GM12891 (cell line): ENCODE results near the gene FAM20C. TPM values are rescaled to one million over a fixed set of nuclear protein-coding genes. Genes with fewer than 3 reads are reported as not detected.

Experiments
- DNase-seq: peaks from one replicate; pipeline ENCODE4 v3.0.0; 2011; ENCODE audit warnings: low spot score; ENCODE audit not compliant: insufficient read length
- FAIRE-seq: peaks from 2 replicates; lab custom pipeline; 2011; peaks lifted over from hg19 to GRCh38; lab: Jason Lieb, UNC
- PAX5 ChIP-seq: IDR thresholded peaks from 2 replicates; pipeline ENCODE4 v1.6.1; 2011; ENCODE audit warnings: low read length, moderate library complexity, mild to moderate bottlenecking; ENCODE audit not compliant: insufficient read depth, severe bottlenecking
- POLR2A ChIP-seq: IDR thresholded peaks from 2 replicates; pipeline ENCODE4 v1.6.1; 2011; ENCODE audit warnings: low read depth, low read length, control low read depth
- POLR2AphosphoS5 ChIP-seq: IDR thresholded peaks from 2 replicates; pipeline ENCODE4 v1.6.1; 2011; ENCODE audit warnings: low read depth, low read length, control low read depth
- POU2F2 ChIP-seq: IDR thresholded peaks from 2 replicates; pipeline ENCODE4 v1.6.1; 2011; ENCODE audit warnings: low read depth, mild to moderate bottlenecking, control low read depth, low read length, moderate library complexity
- SPI1 ChIP-seq: IDR thresholded peaks from 2 replicates; pipeline ENCODE4 v1.6.1; 2011; ENCODE audit warnings: low read depth, low read length, control low read depth
- TAF1 ChIP-seq: IDR thresholded peaks from 2 replicates; pipeline ENCODE4 v1.6.1; 2011; ENCODE audit warnings: low read depth, low read length, control low read depth
- polyA plus RNA-seq: library from polyadenylated mRNA; unstranded; fragments of >200 nt; gene quantifications from one replicate; pipeline ENCODE4 v1.2.1, GENCODE V29; 2012; ENCODE audit warnings: low read depth, missing spikeins, inconsistent platforms; ENCODE audit not compliant: missing spikeins

Gene FAM20C
- polyA plus RNA-seq: not detected

DNA sequence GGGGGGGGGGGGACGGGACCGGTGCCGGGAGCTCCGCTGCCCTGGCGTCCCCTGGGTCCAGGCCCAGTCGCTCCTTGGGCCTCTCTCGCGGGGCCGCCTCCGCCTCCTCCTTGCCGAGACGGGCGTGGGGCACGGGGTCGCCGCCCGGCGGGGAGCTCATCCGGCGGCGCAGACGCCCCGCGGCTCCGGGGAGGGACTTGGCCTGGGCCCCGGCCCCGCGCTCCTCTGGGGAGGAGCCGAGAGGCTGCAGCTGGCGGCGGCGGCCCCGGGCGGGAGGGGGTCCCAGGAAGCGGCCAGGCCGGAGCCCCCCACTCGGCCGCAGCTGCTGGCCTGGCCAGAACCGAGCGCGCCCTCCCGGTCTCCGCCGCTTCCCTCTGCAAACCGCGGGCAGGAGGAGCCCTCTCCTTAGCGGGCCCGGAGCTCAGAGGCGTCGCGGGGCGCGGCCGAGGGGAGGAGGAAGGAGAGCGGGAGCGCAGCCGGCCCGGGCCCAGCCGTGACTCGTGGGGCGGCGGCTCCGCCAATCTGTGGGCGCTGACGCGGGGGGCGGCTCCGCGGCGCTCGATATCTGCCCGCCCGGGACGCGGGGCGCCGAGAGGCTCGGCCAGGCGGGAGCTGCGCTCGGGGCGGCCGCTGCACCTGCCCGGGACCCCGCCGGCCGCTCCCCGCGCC, at the start of gene FAM20C:
Gene FAM20C (plus strand): TSS at position 591 of the 669 bp plus-strand sequence. CDS start 629 bp downstream, outside the sequence.
- FAIRE-seq: no peak
- DNase-seq: peak; percentile 53
- TF ChIP-seq PAX5 (no peak), POLR2AphosphoS5 (no peak), POU2F2 (no peak), POLR2A (no peak), TAF1 (no peak), SPI1 (no peak)

GRCh38 chr7:143145-143751, 49.1 kb upstream of the FAM20C start:
- FAIRE-seq: no peak
- no peak for TF ChIP-seq SPI1
- TF ChIP-seq POLR2A: no peak
- no peak for TF ChIP-seq PAX5
- TF ChIP-seq POLR2AphosphoS5: no peak
- TF ChIP-seq POU2F2: no peak
- no peak for TF ChIP-seq TAF1
- no peak for DNase-seq

- TF ChIP-seq SPI1: peak; percentile 51; the same call in 1 of the 2 replicates
- TF ChIP-seq POLR2A: no peak
- peak; percentile 58 for DNase-seq
- FAIRE-seq: peak; percentile 59
Observed at GRCh38 chr7:143811-144453, 48.4 kb upstream of the FAM20C start.

DNA sequence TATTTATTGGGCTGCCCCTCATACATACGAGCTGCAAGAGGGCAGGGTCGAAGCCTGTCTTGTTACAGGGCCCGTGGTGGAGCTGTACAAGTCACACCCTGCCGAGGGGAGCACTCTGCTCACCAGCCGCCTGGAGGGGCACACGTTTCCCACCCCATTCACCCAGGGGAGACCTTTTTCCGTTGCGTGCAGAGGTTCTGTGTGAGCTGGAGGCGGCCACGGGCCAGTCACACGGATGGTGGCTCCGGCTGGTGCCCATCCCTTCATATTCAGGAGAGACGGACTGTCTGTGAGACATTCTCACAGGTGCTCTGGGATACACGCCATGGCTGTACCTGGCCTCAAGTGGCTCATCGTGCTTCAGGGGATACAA, 47.9 kb upstream of the FAM20C start:
- no peak for DNase-seq
- TF ChIP-seq POU2F2: no peak
- no peak for TF ChIP-seq POLR2AphosphoS5
- TF ChIP-seq PAX5: no peak
- TF ChIP-seq POLR2A: no peak
- TF ChIP-seq TAF1: no peak
- TF ChIP-seq SPI1: no peak
- peak; percentile 20 for FAIRE-seq

- no peak for FAIRE-seq
- DNase-seq: no peak
- TF ChIP-seq SPI1 (peak; percentile 59), POU2F2 (no peak)
Observed at GRCh38 chr7:145863-146262, 46.5 kb upstream of the FAM20C start.

DNA sequence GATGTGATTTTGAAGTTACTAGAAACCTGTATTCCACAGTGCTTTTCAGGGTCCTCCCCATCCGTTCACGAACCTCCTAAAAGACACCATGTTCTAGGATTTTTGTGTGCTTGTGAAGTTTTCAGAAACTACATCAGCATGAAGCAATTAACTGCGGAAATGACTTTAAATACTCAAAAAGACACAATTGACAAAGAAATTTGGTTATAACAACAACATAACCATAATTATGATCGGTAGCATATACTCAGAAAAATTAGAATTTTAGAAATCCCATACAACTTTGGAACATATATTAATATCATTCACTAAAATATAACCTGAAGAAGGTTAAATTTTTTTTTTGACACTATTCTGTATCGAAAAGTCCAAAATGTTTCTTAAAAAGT, 43.8 kb upstream of the FAM20C start:
- no peak for TF ChIP-seq PAX5
- TF ChIP-seq POLR2AphosphoS5: no peak
- no peak for DNase-seq
- FAIRE-seq: no peak

GRCh38 chr7:148932-149790, 43.2 kb upstream of the FAM20C start:
- peak; percentile 98 for FAIRE-seq
- peak; percentile 95 for DNase-seq
- TF ChIP-seq SPI1: no peak
- TF ChIP-seq PAX5: no peak
- TF ChIP-seq TAF1: peak; percentile 89
- peak; percentile 92 for TF ChIP-seq POLR2A
- peak; percentile 64; the same call in 1 of the 2 replicates for TF ChIP-seq POU2F2
- TF ChIP-seq POLR2AphosphoS5: peak; percentile 90

DNA sequence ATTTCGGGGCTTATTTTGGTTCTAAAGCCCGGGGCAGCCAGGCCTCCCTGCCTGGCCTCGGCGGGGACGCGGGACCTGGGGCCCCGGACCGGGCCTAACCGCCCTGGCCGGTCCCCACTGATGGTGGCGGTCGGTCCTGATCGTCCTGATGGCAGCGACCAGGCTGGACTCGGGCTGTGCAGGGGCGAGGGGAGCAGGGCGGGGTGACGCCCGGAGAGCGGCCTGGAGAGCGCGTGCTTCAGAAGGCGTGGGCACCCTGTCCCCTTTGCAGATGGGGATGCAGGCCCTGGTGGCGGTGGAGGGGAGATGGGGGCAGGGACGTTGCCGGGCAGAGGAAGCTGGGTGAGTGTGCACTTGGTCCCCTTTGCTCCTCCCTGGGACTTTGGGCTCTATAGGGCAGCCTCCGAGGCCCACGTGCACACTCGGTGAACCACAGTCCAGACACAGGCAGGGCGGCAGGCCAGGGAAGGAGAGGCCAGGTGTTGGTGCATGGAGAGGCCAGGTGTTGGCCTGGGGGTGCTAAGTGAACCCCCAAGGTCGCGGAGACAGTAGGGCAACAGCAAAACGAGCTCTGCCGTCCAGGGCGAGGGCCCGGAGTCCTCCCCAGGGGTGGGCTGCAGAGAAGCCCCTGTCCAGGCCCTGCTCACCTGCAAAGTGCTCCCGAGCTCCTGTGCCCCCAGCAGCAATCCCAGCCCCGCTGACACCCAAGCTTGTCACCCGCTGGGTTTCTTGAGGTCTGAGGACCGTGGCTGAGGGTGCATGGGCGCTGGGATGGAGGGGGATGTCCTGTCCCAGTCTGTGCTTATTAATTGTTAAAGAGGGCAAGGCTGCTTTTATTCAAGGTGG, 42.4 kb upstream of the FAM20C start:
- FAIRE-seq (no peak), DNase-seq (no peak)
- TF ChIP-seq POLR2A (no peak), POU2F2 (no peak), PAX5 (no peak)

DNA sequence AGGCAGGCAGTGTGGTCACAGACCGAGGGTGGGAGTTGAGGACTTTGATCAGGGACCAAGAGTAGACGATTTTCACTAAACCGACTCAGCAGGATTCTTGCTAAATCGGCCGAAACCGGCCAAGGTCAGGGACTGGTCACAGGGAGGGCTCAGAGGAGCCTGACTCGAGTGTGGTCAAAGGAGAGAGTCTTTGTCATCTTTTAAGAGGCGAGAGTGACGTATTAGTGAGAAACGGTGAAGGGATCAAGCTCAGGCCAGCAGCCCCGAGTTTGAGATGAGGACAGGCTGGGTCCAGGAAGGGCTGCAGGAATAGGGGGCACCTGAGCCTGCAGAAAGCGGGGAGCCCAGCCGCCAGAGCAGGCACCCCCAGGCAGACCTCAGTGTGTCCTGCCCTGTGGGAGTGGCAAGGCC, 41.6 kb upstream of the FAM20C start:
- DNase-seq (no peak), FAIRE-seq (no peak)
- TF ChIP-seq SPI1: no peak
- no peak for TF ChIP-seq POLR2A
- no peak for TF ChIP-seq POLR2AphosphoS5
- no peak for TF ChIP-seq POU2F2
- TF ChIP-seq PAX5: no peak
- no peak for TF ChIP-seq TAF1
